ENCODE data around the gene SLC32A1.

SLC32A1 gene

GRCh38 chr20:38766071-38766470, 41.8 kb downstream of the SLC32A1 start:
- Histone ChIP-seq H3K9me3 (ENCODE audit: control insufficient read depth, insufficient read depth, low read length) (no peaks in the 10 kb centered on the region), H3F3A (ENCODE audit: control insufficient read depth, insufficient read depth) (no peaks in the 10 kb centered on the region), H3K4me2 (ENCODE audit: low read length) (no peak overlapping the region), H3K4me1 (ENCODE audit: control insufficient read depth, low read length) (no peaks in the 10 kb centered on the region), H3K9me2 (replicated peaks; ENCODE audit: control insufficient read depth, low read length) (no peaks in the 10 kb centered on the region), H3K79me2 (ENCODE audit: control insufficient read depth, low read length) (no peaks in the 10 kb centered on the region), H3K36me3 (ENCODE audit: control insufficient read depth, low read length) (peaks cover 65% of the 10 kb centered on the region), H4K20me1 (ENCODE audit: control insufficient read depth, insufficient read depth, low read depth, low read length) (no peaks in the 10 kb centered on the region), H3K27ac (ENCODE audit: low read depth, low read length) (no peak overlapping the region), H3K4me3 (ENCODE audit: low read length) (no peak overlapping the region), H3K27me3 (ENCODE audit: control insufficient read depth, low read length) (no peaks in the 10 kb centered on the region)
- TF ChIP-seq, protein P1, sequence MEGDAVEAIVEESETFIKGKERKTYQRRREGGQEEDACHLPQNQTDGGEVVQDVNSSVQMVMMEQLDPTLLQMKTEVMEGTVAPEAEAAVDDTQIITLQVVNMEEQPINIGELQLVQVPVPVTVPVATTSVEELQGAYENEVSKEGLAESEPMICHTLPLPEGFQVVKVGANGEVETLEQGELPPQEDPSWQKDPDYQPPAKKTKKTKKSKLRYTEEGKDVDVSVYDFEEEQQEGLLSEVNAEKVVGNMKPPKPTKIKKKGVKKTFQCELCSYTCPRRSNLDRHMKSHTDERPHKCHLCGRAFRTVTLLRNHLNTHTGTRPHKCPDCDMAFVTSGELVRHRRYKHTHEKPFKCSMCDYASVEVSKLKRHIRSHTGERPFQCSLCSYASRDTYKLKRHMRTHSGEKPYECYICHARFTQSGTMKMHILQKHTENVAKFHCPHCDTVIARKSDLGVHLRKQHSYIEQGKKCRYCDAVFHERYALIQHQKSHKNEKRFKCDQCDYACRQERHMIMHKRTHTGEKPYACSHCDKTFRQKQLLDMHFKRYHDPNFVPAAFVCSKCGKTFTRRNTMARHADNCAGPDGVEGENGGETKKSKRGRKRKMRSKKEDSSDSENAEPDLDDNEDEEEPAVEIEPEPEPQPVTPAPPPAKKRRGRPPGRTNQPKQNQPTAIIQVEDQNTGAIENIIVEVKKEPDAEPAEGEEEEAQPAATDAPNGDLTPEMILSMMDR (IDR thresholded peaks at IDR 0.05; ENCODE audit: low read depth, low read length, poor library complexity, severe bottlenecking) = no peak
- no peak for TF ChIP-seq EZH2phosphoT487 (IDR thresholded peaks at IDR 0.05; ENCODE audit: borderline replicate concordance, low read length)

DNA sequence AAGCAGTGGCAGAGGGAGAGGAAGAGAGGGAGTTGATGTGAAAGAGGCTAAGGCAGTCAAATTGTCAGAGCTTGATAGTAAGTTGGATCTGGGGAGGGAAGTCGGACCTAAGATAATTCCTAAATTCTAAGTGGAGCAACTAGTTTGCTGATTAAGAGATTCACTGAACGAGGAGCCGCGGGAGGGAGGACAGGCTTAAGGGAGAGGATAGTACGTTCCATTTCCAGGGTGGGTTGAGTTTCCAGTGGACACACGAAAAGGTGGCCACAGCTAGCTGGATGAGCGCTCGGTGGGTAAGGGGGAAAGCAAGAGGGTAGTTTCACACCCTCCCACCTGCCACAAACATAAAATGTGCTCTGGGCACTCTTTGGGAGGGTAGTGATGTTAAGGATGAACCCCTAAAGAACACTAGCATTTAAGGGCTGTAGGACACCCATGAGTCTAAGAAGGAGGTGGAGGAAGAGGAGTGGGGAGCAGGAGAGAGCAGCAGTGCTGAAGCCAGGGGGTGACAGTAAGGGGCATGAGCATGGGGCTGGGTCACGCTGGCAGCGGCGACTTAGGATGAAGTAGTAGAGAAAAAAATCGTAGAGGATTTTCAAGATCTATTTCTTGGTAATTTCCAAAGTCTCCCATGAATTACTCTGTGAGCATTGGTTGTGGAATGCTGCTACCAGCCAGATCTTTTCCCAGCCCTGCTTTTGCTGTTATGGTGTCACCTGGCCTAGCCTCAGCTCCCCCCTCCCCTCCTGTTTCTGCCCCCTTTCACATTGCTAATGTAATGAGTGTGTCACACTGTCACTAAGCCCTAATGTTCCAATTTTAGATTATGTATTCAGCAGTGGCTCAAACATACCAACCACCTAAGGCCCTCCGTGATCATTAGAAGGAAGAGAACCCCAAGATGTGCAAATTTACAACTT, 45.4 kb downstream of the SLC32A1 start:
- no peaks in the 10 kb centered on the region for H3K27me3 ChIP-seq (ENCODE audit: control insufficient read depth, low read length)
- H3K79me2 ChIP-seq (ENCODE audit: control insufficient read depth, low read length) = no peaks in the 10 kb centered on the region
- H3K36me3 ChIP-seq (ENCODE audit: control insufficient read depth, low read length) = peaks cover 66% of the 10 kb centered on the region
- H3K4me2 ChIP-seq (ENCODE audit: low read length) = no peak overlapping the region
- H3K27ac ChIP-seq (ENCODE audit: low read depth, low read length) = no peak overlapping the region
- peaks cover 5% of the 10 kb centered on the region for H3K9me3 ChIP-seq (ENCODE audit: control insufficient read depth, insufficient read depth, low read length)
- no peaks in the 10 kb centered on the region for H4K20me1 ChIP-seq (ENCODE audit: control insufficient read depth, insufficient read depth, low read depth, low read length)
- no peak overlapping the region for H3K4me3 ChIP-seq (ENCODE audit: low read length)
- no peaks in the 10 kb centered on the region for H3K9me2 ChIP-seq (replicated peaks; ENCODE audit: control insufficient read depth, low read length)
- no peak for TF ChIP-seq EZH2phosphoT487 (IDR thresholded peaks at IDR 0.05; ENCODE audit: borderline replicate concordance, low read length)
- TF ChIP-seq, protein P1 (IDR thresholded peaks at IDR 0.05; ENCODE audit: low read depth, low read length, poor library complexity, severe bottlenecking) = no peak
- no peaks in the 10 kb centered on the region for H3F3A ChIP-seq (ENCODE audit: control insufficient read depth, insufficient read depth)
- H3K4me1 ChIP-seq (ENCODE audit: control insufficient read depth, low read length) = peaks cover 11% of the 10 kb centered on the region

- H3K4me3 ChIP-seq (ENCODE audit: low read length) = no peak overlapping the region
- no peaks in the 10 kb centered on the region for H3K79me2 ChIP-seq (ENCODE audit: control insufficient read depth, low read length)
- H3K9me2 ChIP-seq (replicated peaks; ENCODE audit: control insufficient read depth, low read length) = no peaks in the 10 kb centered on the region
- H3F3A ChIP-seq (ENCODE audit: control insufficient read depth, insufficient read depth) = no peaks in the 10 kb centered on the region
- peaks cover 20% of the 10 kb centered on the region for H3K4me1 ChIP-seq (ENCODE audit: control insufficient read depth, low read length)
- peaks cover 66% of the 10 kb centered on the region for H3K36me3 ChIP-seq (ENCODE audit: control insufficient read depth, low read length)
- TF ChIP-seq, protein P1 (IDR thresholded peaks at IDR 0.05; ENCODE audit: low read depth, low read length, poor library complexity, severe bottlenecking) = no peak
- TF ChIP-seq EZH2phosphoT487 (IDR thresholded peaks at IDR 0.05; ENCODE audit: borderline replicate concordance, low read length) = no peak
- no peaks in the 10 kb centered on the region for H4K20me1 ChIP-seq (ENCODE audit: control insufficient read depth, insufficient read depth, low read depth, low read length)
- peaks cover 5% of the 10 kb centered on the region for H3K9me3 ChIP-seq (ENCODE audit: control insufficient read depth, insufficient read depth, low read length)
- no peaks in the 10 kb centered on the region for H3K27me3 ChIP-seq (ENCODE audit: control insufficient read depth, low read length)
- H3K4me2 ChIP-seq (ENCODE audit: low read length) = no peak overlapping the region
- H3K27ac ChIP-seq (ENCODE audit: low read depth, low read length) = no peak overlapping the region
Measured at GRCh38 chr20:38770546-38770945, 46.3 kb downstream of the SLC32A1 start.
